Upper lobe of left lung (tissue), 4 donors: Measurements from ENCODE around the gene FYN.

Experiments used
- CTCF ChIP-seq, 6 experiments: fragments of 450-650 bp in 4 of 6; fragments of 200-600 bp in 2 of 6; sonication (generic) in 2 of 6; IDR thresholded peaks; one replicate each; pipeline ENCODE4 v1.5.1; 2016 to 2019; ENCODE audit warnings: antibody characterized with exemption in 6 of 6
- EP300 ChIP-seq, 4 donors: sonication (generic); formaldehyde crosslinking; IDR thresholded peaks; one replicate each; pipeline ENCODE4 v1.5.1; 2017; ENCODE audit warnings: antibody characterized with exemption in 4 of 4, control low read depth in 2 of 4
- POLR2A ChIP-seq, 4 donors: fragments of 450-650 bp; IDR thresholded peaks; one replicate each; pipeline ENCODE4 v1.5.1; 2016 to 2017; ENCODE audit warnings: antibody characterized with exemption in 4 of 4, mild to moderate bottlenecking in 2 of 4

GRCh38 chr6:111673937-111674336 lies 199.3 kb downstream of the FYN start:
- TF ChIP-seq CTCF (IDR thresholded peaks at IDR 0.05): no peak
- no peak for TF ChIP-seq EP300 (IDR thresholded peaks at IDR 0.05)
- TF ChIP-seq POLR2A (IDR thresholded peaks at IDR 0.05): no peak
